GM23338 (cell line): Measurements from ENCODE around the gene DHRSX.

Experiments used
- CREB1 ChIP-seq: fragments of 250-450 bp; sonication (Bioruptor Pico); IDR thresholded peaks from 2 replicates; pipeline ENCODE4 v1.5.0; 2020; ENCODE audit warnings: low read depth, mild to moderate bottlenecking, moderate library complexity
- EZH2 ChIP-seq: fragments of 200-600 bp; sonication (generic); IDR thresholded peaks from one replicate; pipeline ENCODE4 v1.8.0; 2017; ENCODE audit warnings: antibody characterized with exemption, mild to moderate bottlenecking, low read depth; ENCODE audit not compliant: unreplicated experiment
- EZH2phosphoT487 ChIP-seq: fragments of 200-600 bp; sonication (generic); IDR thresholded peaks from one replicate; pipeline ENCODE4 v1.8.1; 2018; ENCODE audit warnings: antibody characterized with exemption; ENCODE audit not compliant: unreplicated experiment
- JUNB ChIP-seq: IDR thresholded peaks from one replicate; pipeline ENCODE4 v1.6.1; 2016; ENCODE audit warnings: antibody characterized with exemption; ENCODE audit not compliant: unreplicated experiment
- POLR2AphosphoS5 ChIP-seq: IDR thresholded peaks from 2 replicates; pipeline ENCODE4 v1.6.1; 2016; ENCODE audit warnings: antibody characterized with exemption, low read depth
- STAT1 ChIP-seq: IDR thresholded peaks from one replicate; pipeline ENCODE4 v1.6.1; 2016; ENCODE audit warnings: antibody characterized with exemption; ENCODE audit not compliant: unreplicated experiment
- ZNF114 ChIP-seq: fragments of 250-450 bp; sonication (Bioruptor Pico); IDR thresholded peaks from 2 replicates; pipeline ENCODE4 v1.5.0; 2020; ENCODE audit warnings: mild to moderate bottlenecking, moderate library complexity
- ZNF331 ChIP-seq: fragments of 250-450 bp; sonication (Bioruptor Pico); IDR thresholded peaks from 2 replicates; pipeline ENCODE4 v1.5.0; 2020; ENCODE audit warnings: low read depth, mild to moderate bottlenecking, moderate library complexity
- TF ChIP-seq, protein P1 (sequence below), 2 experiments: fragments of 200-600 bp in 1 of 2; sonication (generic) in 1 of 2; conservative IDR thresholded peaks; 2 replicates each; pipeline versions ENCODE4 v1.5.1 to v1.6.1; 2016 to 2017; ENCODE audit warnings: antibody characterized with exemption in 2 of 2, low read depth in 2 of 2, mild to moderate bottlenecking in 2 of 2, moderate library complexity in 1 of 2
- TF ChIP-seq, protein P2 (sequence below): IDR thresholded peaks from one replicate; pipeline ENCODE4 v1.6.1; 2018; ENCODE audit warnings: antibody characterized with exemption; ENCODE audit not compliant: unreplicated experiment
- TF ChIP-seq, protein P3 (sequence below): IDR thresholded peaks from 2 replicates; pipeline ENCODE4 v1.6.1; 2016; ENCODE audit warnings: antibody characterized with exemption

DNA sequence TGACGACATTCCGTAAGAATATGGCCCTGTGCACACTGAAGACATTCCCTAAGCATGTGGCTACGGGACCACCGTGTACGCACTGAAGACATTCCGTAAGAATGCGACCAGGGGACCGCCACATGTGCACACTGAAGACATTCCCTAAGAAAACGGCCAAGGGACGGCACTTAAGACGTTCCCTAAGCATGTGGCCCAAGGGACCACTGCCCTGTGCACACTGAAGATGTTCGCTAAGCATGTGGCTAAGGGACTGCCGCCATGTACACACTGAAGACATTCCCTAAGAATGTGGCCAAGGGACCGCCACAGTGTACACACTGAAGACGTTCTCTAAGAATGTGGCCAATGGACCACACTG is 21.4 kb downstream of the DHRSX start:
- TF ChIP-seq, protein P1, sequence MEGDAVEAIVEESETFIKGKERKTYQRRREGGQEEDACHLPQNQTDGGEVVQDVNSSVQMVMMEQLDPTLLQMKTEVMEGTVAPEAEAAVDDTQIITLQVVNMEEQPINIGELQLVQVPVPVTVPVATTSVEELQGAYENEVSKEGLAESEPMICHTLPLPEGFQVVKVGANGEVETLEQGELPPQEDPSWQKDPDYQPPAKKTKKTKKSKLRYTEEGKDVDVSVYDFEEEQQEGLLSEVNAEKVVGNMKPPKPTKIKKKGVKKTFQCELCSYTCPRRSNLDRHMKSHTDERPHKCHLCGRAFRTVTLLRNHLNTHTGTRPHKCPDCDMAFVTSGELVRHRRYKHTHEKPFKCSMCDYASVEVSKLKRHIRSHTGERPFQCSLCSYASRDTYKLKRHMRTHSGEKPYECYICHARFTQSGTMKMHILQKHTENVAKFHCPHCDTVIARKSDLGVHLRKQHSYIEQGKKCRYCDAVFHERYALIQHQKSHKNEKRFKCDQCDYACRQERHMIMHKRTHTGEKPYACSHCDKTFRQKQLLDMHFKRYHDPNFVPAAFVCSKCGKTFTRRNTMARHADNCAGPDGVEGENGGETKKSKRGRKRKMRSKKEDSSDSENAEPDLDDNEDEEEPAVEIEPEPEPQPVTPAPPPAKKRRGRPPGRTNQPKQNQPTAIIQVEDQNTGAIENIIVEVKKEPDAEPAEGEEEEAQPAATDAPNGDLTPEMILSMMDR (conservative IDR thresholded peaks at IDR 0.05; ENCODE audit: low read depth in 2 of 2): no peak
- no peak for TF ChIP-seq CREB1
- TF ChIP-seq EZH2: no peak
- no peak for TF ChIP-seq POLR2AphosphoS5
- TF ChIP-seq, protein P2, sequence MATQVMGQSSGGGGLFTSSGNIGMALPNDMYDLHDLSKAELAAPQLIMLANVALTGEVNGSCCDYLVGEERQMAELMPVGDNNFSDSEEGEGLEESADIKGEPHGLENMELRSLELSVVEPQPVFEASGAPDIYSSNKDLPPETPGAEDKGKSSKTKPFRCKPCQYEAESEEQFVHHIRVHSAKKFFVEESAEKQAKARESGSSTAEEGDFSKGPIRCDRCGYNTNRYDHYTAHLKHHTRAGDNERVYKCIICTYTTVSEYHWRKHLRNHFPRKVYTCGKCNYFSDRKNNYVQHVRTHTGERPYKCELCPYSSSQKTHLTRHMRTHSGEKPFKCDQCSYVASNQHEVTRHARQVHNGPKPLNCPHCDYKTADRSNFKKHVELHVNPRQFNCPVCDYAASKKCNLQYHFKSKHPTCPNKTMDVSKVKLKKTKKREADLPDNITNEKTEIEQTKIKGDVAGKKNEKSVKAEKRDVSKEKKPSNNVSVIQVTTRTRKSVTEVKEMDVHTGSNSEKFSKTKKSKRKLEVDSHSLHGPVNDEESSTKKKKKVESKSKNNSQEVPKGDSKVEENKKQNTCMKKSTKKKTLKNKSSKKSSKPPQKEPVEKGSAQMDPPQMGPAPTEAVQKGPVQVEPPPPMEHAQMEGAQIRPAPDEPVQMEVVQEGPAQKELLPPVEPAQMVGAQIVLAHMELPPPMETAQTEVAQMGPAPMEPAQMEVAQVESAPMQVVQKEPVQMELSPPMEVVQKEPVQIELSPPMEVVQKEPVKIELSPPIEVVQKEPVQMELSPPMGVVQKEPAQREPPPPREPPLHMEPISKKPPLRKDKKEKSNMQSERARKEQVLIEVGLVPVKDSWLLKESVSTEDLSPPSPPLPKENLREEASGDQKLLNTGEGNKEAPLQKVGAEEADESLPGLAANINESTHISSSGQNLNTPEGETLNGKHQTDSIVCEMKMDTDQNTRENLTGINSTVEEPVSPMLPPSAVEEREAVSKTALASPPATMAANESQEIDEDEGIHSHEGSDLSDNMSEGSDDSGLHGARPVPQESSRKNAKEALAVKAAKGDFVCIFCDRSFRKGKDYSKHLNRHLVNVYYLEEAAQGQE: no peak
- no peak for TF ChIP-seq EZH2phosphoT487
- peak; percentile 4 for TF ChIP-seq JUNB
- no peak for TF ChIP-seq ZNF114
- TF ChIP-seq ZNF331: no peak
- no peak for TF ChIP-seq STAT1
- TF ChIP-seq, protein P3, sequence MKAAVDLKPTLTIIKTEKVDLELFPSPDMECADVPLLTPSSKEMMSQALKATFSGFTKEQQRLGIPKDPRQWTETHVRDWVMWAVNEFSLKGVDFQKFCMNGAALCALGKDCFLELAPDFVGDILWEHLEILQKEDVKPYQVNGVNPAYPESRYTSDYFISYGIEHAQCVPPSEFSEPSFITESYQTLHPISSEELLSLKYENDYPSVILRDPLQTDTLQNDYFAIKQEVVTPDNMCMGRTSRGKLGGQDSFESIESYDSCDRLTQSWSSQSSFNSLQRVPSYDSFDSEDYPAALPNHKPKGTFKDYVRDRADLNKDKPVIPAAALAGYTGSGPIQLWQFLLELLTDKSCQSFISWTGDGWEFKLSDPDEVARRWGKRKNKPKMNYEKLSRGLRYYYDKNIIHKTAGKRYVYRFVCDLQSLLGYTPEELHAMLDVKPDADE: no peak
